Keratinocyte (primary cell): ENCODE results near the gene VPS26B.

ENCODE experiments used
- CTCF ChIP-seq, 3 experiments: IDR thresholded peaks in 1 of 3; conservative IDR thresholded peaks in 1 of 3; optimal IDR thresholded peaks in 1 of 3; 2 replicates in 2 of 3; 3 replicates in 1 of 3; pipeline versions ENCODE3 to v1.5.1; 2011; ENCODE audit warnings: low read length in 3 of 3, mild to moderate bottlenecking in 3 of 3, moderate library complexity in 2 of 3, control low read depth in 1 of 3, inconsistent platforms in 1 of 3; ENCODE audit not compliant: insufficient read depth in 2 of 3; ENCODE audit errors: extremely low read depth in 1 of 3
- EZH2 ChIP-seq: IDR thresholded peaks from one replicate; pipeline ENCODE4 v1.6.1; 2012; ENCODE audit warnings: inconsistent platforms, mild to moderate bottlenecking, low read length, moderate library complexity

GRCh38 chr11:134282121-134283045 is 57.9 kb downstream of the VPS26B start:
- TF ChIP-seq CTCF (optimal IDR thresholded peaks at IDR 0.05 in 1 of 3, IDR thresholded peaks at IDR 0.05 in 1 of 3, conservative IDR thresholded peaks at IDR 0.05 in 1 of 3; ENCODE audit: extremely low read depth in 1 of 3, insufficient read depth in 2 of 3, low read length in 3 of 3) (no peak), EZH2 (no peak)
